Hepatocyte (in vitro differentiated cells): ENCODE measurements around the gene TBC1D22B. TPM values are rescaled to one million over a fixed set of nuclear protein-coding genes. Genes with fewer than 3 reads are reported as not detected.

Experiments
- DNase-seq: peaks from one replicate; pipeline ENCODE4 v3.0.0-alpha.2; 2016; ENCODE audit warnings: low spot score
- H2AFZ ChIP-seq: fragments of 200-600 bp; sonication (generic); 2 replicates; pipeline ENCODE4 v1.6.0; 2016; ENCODE audit warnings: antibody characterized with exemption, mild to moderate bottlenecking
- H3K27ac ChIP-seq: fragments of 200-600 bp; sonication (generic); 2 replicates; pipeline ENCODE4 v1.5.1; 2016; ENCODE audit warnings: mild to moderate bottlenecking
- H3K27me3 ChIP-seq: fragments of 200-600 bp; sonication (generic); 2 replicates; pipeline ENCODE4 v1.6.1; 2016
- H3K36me3 ChIP-seq: fragments of 200-600 bp; sonication (generic); replicated peaks from 2 replicates; pipeline ENCODE4 v1.5.1; 2016; ENCODE audit warnings: low read depth; ENCODE audit not compliant: insufficient read depth
- H3K4me1 ChIP-seq: fragments of 200-600 bp; sonication (generic); 2 replicates; pipeline ENCODE4 v1.5.1; 2016; ENCODE audit warnings: mild to moderate bottlenecking, moderate library complexity; ENCODE audit not compliant: insufficient read depth
- H3K4me2 ChIP-seq: fragments of 200-600 bp; sonication (generic); 2 replicates; pipeline ENCODE4 v1.6.0; 2016
- H3K4me3 ChIP-seq: fragments of 200-600 bp; sonication (generic); 2 replicates; pipeline ENCODE4 v1.5.1; 2016; ENCODE audit warnings: mild to moderate bottlenecking
- H3K79me2 ChIP-seq: fragments of 200-600 bp; sonication (generic); 2 replicates; pipeline ENCODE4 v1.6.0; 2017; ENCODE audit warnings: mild to moderate bottlenecking
- H3K9me2 ChIP-seq: fragments of 200-600 bp; sonication (generic); replicated peaks from 2 replicates; pipeline ENCODE4 v1.6.0; 2017; ENCODE audit warnings: mild to moderate bottlenecking; ENCODE audit not compliant: insufficient read depth
- H3K9me3 ChIP-seq: fragments of 200-600 bp; sonication (generic); 2 replicates; pipeline ENCODE4 v1.5.1; 2016; ENCODE audit warnings: low read depth, mild to moderate bottlenecking
- H4K20me1 ChIP-seq: fragments of 200-600 bp; sonication (generic); 2 replicates; pipeline ENCODE4 v1.6.0; 2016; ENCODE audit warnings: mild to moderate bottlenecking; ENCODE audit not compliant: insufficient read depth, poor library complexity, severe bottlenecking
- EZH2 ChIP-seq: fragments of 200-600 bp; sonication (generic); IDR thresholded peaks from 2 replicates; pipeline ENCODE4 v1.6.1; 2016; ENCODE audit warnings: antibody characterized with exemption, mild to moderate bottlenecking, borderline replicate concordance
- EZH2phosphoT487 ChIP-seq: fragments of 200-600 bp; sonication (generic); IDR thresholded peaks from one replicate; pipeline ENCODE4 v1.6.1; 2018; ENCODE audit warnings: antibody characterized with exemption, mild to moderate bottlenecking, low read depth, moderate library complexity; ENCODE audit not compliant: unreplicated experiment, severe bottlenecking
- WGBS: methylation state at CpG from one replicate; pipeline ENCODE4 v1.1.6; 2016; ENCODE audit warnings: low lambda C conversion rate; ENCODE audit errors: missing lambda C conversion rate; 5-methylcytosine and 5-hydroxymethylcytosine counted together
- polyA plus RNA-seq: library from polyadenylated mRNA; unstranded; fragments of >200 nt; fragmentation: Nextera tagmentation; extraction: Ambion mirVana; gene quantifications from 2 replicates; pipeline ENCODE4 v1.2.1, GENCODE V29; 2016
- total RNA-seq: library from RNA; depleted of rRNA; stranded (reverse); fragments of >200 nt; gene quantifications from 2 replicates; pipeline ENCODE4 v1.2.3, GENCODE V29; 2014
- TF ChIP-seq, protein P1 (sequence below): fragments of 200-600 bp; sonication (generic); IDR thresholded peaks from 2 replicates; pipeline ENCODE4 v1.5.1; 2016; ENCODE audit warnings: antibody characterized with exemption, mild to moderate bottlenecking; ENCODE audit not compliant: poor library complexity

Gene TBC1D22B
- total and polyA plus RNA-seq, 2 experiments from 2014 or later, result 5.2 to 8.2 TPM

GRCh38 chr6:37298958-37299357 is 41.4 kb downstream of the TBC1D22B start:
- Histone ChIP-seq H2AFZ (no peak overlapping the region), H3K4me2 (no peak overlapping the region), H3K4me1 (peaks cover 4% of the 10 kb centered on the region), H3K27ac (no peak overlapping the region), H3K9me3 (no peaks in the 10 kb centered on the region), H3K27me3 (no peaks in the 10 kb centered on the region), H3K4me3 (no peak overlapping the region), H3K9me2 (no peaks in the 10 kb centered on the region), H3K36me3 (no peaks in the 10 kb centered on the region), H3K79me2 (no peaks in the 10 kb centered on the region), H4K20me1 (no peaks in the 10 kb centered on the region)
- TF ChIP-seq EZH2phosphoT487 (no peak), EZH2 (no peak)
- TF ChIP-seq, protein P1, sequence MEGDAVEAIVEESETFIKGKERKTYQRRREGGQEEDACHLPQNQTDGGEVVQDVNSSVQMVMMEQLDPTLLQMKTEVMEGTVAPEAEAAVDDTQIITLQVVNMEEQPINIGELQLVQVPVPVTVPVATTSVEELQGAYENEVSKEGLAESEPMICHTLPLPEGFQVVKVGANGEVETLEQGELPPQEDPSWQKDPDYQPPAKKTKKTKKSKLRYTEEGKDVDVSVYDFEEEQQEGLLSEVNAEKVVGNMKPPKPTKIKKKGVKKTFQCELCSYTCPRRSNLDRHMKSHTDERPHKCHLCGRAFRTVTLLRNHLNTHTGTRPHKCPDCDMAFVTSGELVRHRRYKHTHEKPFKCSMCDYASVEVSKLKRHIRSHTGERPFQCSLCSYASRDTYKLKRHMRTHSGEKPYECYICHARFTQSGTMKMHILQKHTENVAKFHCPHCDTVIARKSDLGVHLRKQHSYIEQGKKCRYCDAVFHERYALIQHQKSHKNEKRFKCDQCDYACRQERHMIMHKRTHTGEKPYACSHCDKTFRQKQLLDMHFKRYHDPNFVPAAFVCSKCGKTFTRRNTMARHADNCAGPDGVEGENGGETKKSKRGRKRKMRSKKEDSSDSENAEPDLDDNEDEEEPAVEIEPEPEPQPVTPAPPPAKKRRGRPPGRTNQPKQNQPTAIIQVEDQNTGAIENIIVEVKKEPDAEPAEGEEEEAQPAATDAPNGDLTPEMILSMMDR, result no peak
- DNase-seq, result no peak

GRCh38 chr6:37299990-37300389 is 42.4 kb downstream of the TBC1D22B start:
- TF ChIP-seq, protein P1, result no peak
- TF ChIP-seq EZH2phosphoT487 (no peak), EZH2 (no peak)
- no peak overlapping the region for H2AFZ ChIP-seq
- no peaks in the 10 kb centered on the region for H3K9me3 ChIP-seq
- DNase-seq, result no peak
- H3K4me2 ChIP-seq, result no peak overlapping the region
- no peaks in the 10 kb centered on the region for H3K27me3 ChIP-seq
- H4K20me1 ChIP-seq, result no peaks in the 10 kb centered on the region
- peaks cover 4% of the 10 kb centered on the region for H3K4me1 ChIP-seq
- no peak overlapping the region for H3K4me3 ChIP-seq
- H3K9me2 ChIP-seq, result no peaks in the 10 kb centered on the region
- no peaks in the 10 kb centered on the region for H3K36me3 ChIP-seq
- 94% methylated on average over 4 of the region's 4 CpGs for WGBS
- H3K27ac ChIP-seq, result no peak overlapping the region
- H3K79me2 ChIP-seq, result no peaks in the 10 kb centered on the region

GRCh38 chr6:37302086-37302686 is 44.6 kb downstream of the TBC1D22B start:
- DNase-seq, result no peak
- Histone ChIP-seq H4K20me1 (no peaks in the 10 kb centered on the region), H3K9me3 (no peaks in the 10 kb centered on the region), H3K36me3 (no peaks in the 10 kb centered on the region), H3K4me3 (no peak overlapping the region), H3K9me2 (no peaks in the 10 kb centered on the region), H3K27me3 (no peaks in the 10 kb centered on the region), H3K4me2 (no peak overlapping the region), H3K27ac (no peak overlapping the region), H2AFZ (no peak overlapping the region), H3K79me2 (no peaks in the 10 kb centered on the region), H3K4me1 (peaks cover 4% of the 10 kb centered on the region)
- WGBS, result 95% methylated on average over 1 of the region's 1 CpG
- TF ChIP-seq EZH2phosphoT487 (no peak), EZH2 (no peak)
- TF ChIP-seq, protein P1, result no peak
